Panc1 (cell line): Measurements from ENCODE around the gene CNNM1.

Source experiments
- POLR2AphosphoS5 ChIP-seq: IDR thresholded peaks from 2 replicates; pipeline ENCODE4 v1.6.1; 2012; ENCODE audit warnings: mild to moderate bottlenecking, low read depth, low read length, moderate library complexity
- TF ChIP-seq, protein P1 (sequence below): fragments of 450-650 bp; IDR thresholded peaks from 2 replicates; pipeline ENCODE4 v1.5.1; 2017; ENCODE audit warnings: mild to moderate bottlenecking
- TF ChIP-seq, protein P2 (sequence below), 2 experiments: IDR thresholded peaks; 2 replicates each; pipeline ENCODE4 v1.6.1; 2011 to 2012; ENCODE audit warnings: low read depth in 2 of 2, control low read depth in 1 of 2, low read length in 1 of 2, mild to moderate bottlenecking in 1 of 2, moderate library complexity in 1 of 2; ENCODE audit not compliant: insufficient read depth in 1 of 2

DNA sequence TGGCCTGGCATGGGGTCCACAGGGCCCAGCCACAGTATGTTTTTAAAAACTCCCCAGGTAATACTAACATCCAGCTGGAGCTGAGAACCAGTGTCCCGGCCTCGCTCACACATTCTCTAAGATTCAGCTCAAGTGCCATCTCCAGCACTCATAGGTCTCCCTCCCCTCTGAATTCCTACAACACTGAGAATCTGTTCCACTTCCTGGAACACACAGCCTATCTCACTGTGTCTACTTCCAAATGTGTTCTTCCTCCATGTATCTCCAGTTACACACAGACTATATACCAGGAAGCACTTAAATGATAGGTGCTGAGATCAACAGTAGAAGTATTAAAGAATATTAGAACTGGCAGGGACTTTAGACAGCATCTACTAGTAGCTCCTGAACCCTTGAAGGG lies 90.5 kb downstream of the CNNM1 start:
- TF ChIP-seq, protein P1, sequence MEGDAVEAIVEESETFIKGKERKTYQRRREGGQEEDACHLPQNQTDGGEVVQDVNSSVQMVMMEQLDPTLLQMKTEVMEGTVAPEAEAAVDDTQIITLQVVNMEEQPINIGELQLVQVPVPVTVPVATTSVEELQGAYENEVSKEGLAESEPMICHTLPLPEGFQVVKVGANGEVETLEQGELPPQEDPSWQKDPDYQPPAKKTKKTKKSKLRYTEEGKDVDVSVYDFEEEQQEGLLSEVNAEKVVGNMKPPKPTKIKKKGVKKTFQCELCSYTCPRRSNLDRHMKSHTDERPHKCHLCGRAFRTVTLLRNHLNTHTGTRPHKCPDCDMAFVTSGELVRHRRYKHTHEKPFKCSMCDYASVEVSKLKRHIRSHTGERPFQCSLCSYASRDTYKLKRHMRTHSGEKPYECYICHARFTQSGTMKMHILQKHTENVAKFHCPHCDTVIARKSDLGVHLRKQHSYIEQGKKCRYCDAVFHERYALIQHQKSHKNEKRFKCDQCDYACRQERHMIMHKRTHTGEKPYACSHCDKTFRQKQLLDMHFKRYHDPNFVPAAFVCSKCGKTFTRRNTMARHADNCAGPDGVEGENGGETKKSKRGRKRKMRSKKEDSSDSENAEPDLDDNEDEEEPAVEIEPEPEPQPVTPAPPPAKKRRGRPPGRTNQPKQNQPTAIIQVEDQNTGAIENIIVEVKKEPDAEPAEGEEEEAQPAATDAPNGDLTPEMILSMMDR, result no peak
- TF ChIP-seq, protein P2, sequence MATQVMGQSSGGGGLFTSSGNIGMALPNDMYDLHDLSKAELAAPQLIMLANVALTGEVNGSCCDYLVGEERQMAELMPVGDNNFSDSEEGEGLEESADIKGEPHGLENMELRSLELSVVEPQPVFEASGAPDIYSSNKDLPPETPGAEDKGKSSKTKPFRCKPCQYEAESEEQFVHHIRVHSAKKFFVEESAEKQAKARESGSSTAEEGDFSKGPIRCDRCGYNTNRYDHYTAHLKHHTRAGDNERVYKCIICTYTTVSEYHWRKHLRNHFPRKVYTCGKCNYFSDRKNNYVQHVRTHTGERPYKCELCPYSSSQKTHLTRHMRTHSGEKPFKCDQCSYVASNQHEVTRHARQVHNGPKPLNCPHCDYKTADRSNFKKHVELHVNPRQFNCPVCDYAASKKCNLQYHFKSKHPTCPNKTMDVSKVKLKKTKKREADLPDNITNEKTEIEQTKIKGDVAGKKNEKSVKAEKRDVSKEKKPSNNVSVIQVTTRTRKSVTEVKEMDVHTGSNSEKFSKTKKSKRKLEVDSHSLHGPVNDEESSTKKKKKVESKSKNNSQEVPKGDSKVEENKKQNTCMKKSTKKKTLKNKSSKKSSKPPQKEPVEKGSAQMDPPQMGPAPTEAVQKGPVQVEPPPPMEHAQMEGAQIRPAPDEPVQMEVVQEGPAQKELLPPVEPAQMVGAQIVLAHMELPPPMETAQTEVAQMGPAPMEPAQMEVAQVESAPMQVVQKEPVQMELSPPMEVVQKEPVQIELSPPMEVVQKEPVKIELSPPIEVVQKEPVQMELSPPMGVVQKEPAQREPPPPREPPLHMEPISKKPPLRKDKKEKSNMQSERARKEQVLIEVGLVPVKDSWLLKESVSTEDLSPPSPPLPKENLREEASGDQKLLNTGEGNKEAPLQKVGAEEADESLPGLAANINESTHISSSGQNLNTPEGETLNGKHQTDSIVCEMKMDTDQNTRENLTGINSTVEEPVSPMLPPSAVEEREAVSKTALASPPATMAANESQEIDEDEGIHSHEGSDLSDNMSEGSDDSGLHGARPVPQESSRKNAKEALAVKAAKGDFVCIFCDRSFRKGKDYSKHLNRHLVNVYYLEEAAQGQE (IDR thresholded peaks at IDR 0.05; ENCODE audit: insufficient read depth in 1 of 2, low read depth in 2 of 2, low read length in 1 of 2), result no peak
- TF ChIP-seq POLR2AphosphoS5, result no peak
